ENCODE results near the gene SERPINI2.

Gene SERPINI2

GRCh38 chr3:167501941-167502340, 28.1 kb upstream of the SERPINI2 start:
- Histone ChIP-seq H3K36me3 (no peaks in the 10 kb centered on the region), H3K4me3 (ENCODE audit: low read depth in 1 of 2, low read length in 1 of 2) (no peak overlapping the region), H3K4me1 (ENCODE audit: control insufficient read depth in 1 of 2, insufficient read depth in 1 of 2, low read depth in 1 of 2, low read length in 1 of 2) (no peaks in the 10 kb centered on the region), H3K27ac (no peak overlapping the region), H3K9me3 (no peaks in the 10 kb centered on the region), H3K27me3 (no peaks in the 10 kb centered on the region)
- no peak for TF ChIP-seq CTCF (IDR thresholded peaks at IDR 0.05)

- no peaks in the 10 kb centered on the region for H3K36me3 ChIP-seq
- H3K4me1 ChIP-seq (ENCODE audit: control insufficient read depth in 1 of 2, insufficient read depth in 1 of 2, low read depth in 1 of 2, low read length in 1 of 2) = no peaks in the 10 kb centered on the region
- H3K9me3 ChIP-seq = no peaks in the 10 kb centered on the region
- H3K27me3 ChIP-seq = no peaks in the 10 kb centered on the region
- H3K4me3 ChIP-seq (ENCODE audit: low read depth in 1 of 2, low read length in 1 of 2) = no peak overlapping the region
- no peak overlapping the region for H3K27ac ChIP-seq
- TF ChIP-seq CTCF (IDR thresholded peaks at IDR 0.05) = no peak
Measured at GRCh38 chr3:167497903-167498302, 24.1 kb upstream of the SERPINI2 start.

GRCh38 chr3:167493244-167493643, 19.4 kb upstream of the SERPINI2 start:
- Histone ChIP-seq H3K36me3 (no peaks in the 10 kb centered on the region), H3K4me3 (ENCODE audit: low read depth in 1 of 2, low read length in 1 of 2) (no peak overlapping the region), H3K9me3 (no peaks in the 10 kb centered on the region), H3K27ac (no peak overlapping the region), H3K27me3 (no peaks in the 10 kb centered on the region), H3K4me1 (ENCODE audit: control insufficient read depth in 1 of 2, insufficient read depth in 1 of 2, low read depth in 1 of 2, low read length in 1 of 2) (no peaks in the 10 kb centered on the region)
- no peak for TF ChIP-seq CTCF (IDR thresholded peaks at IDR 0.05)

- H3K27ac ChIP-seq = no peak overlapping the region
- no peaks in the 10 kb centered on the region for H3K4me1 ChIP-seq (ENCODE audit: control insufficient read depth in 1 of 2, insufficient read depth in 1 of 2, low read depth in 1 of 2, low read length in 1 of 2)
- H3K9me3 ChIP-seq = no peaks in the 10 kb centered on the region
- no peaks in the 10 kb centered on the region for H3K36me3 ChIP-seq
- no peaks in the 10 kb centered on the region for H3K27me3 ChIP-seq
- no peak overlapping the region for H3K4me3 ChIP-seq (ENCODE audit: low read depth in 1 of 2, low read length in 1 of 2)
- no peak for TF ChIP-seq CTCF (IDR thresholded peaks at IDR 0.05)
Measured at GRCh38 chr3:167491621-167492020, 17.8 kb upstream of the SERPINI2 start.

GRCh38 chr3:167489571-167489970, 15.7 kb upstream of the SERPINI2 start:
- Histone ChIP-seq H3K27me3 (no peaks in the 10 kb centered on the region), H3K4me3 (ENCODE audit: low read depth in 1 of 2, low read length in 1 of 2) (no peak overlapping the region), H3K36me3 (no peaks in the 10 kb centered on the region), H3K4me1 (ENCODE audit: control insufficient read depth in 1 of 2, insufficient read depth in 1 of 2, low read depth in 1 of 2, low read length in 1 of 2) (peaks cover 0 to under 1% of the 10 kb centered on the region in 2 experiments), H3K9me3 (no peaks in the 10 kb centered on the region), H3K27ac (no peak overlapping the region)
- TF ChIP-seq CTCF (IDR thresholded peaks at IDR 0.05) = no peak

GRCh38 chr3:167487556-167487955, 13.7 kb upstream of the SERPINI2 start:
- Histone ChIP-seq H3K9me3 (no peaks in the 10 kb centered on the region), H3K4me3 (ENCODE audit: low read depth in 1 of 2, low read length in 1 of 2) (no peak overlapping the region), H3K36me3 (no peaks in the 10 kb centered on the region), H3K27me3 (no peaks in the 10 kb centered on the region), H3K4me1 (ENCODE audit: control insufficient read depth in 1 of 2, insufficient read depth in 1 of 2, low read depth in 1 of 2, low read length in 1 of 2) (peaks cover 0 to 9% of the 10 kb centered on the region in 2 experiments), H3K27ac (no peak overlapping the region)
- TF ChIP-seq CTCF (IDR thresholded peaks at IDR 0.05) = no peak
